K562 treated with DMSO at 1 percent for 4 hours (cell line): ENCODE data around the gene AWAT1. TPM values are rescaled to one million over a fixed set of nuclear protein-coding genes. Genes with fewer than 3 reads are reported as not detected.

Experiments used
- total RNA-seq: library from RNA; unstranded; fragments of 300-600 nt; gene quantifications from 2 replicates; pipeline ENCODE4 v1.2.3, GENCODE V29; 2022; ENCODE audit not compliant: insufficient read depth

AWAT1 gene
- not detected in 2 replicates for total RNA-seq

GRCh38 chrX:70234355-70234754 is at the start of gene AWAT1:
Gene AWAT1 (plus strand): TSS chrX:70234655. CDS start chrX:70234696, 41 bp downstream.

GRCh38 chrX:70260104-70260503 is 25.6 kb downstream of the AWAT1 start, which contains the start of gene P2RY4:
Gene P2RY4 (minus strand): TSS chrX:70260204. CDS start chrX:70259624, 580 bp downstream.

GRCh38 chrX:70268034-70268433 is 33.6 kb downstream of the AWAT1 start, which contains the start of gene ARR3:
Gene ARR3 (plus strand): TSS chrX:70268334. CDS start chrX:70269386, 1,052 bp downstream.

GRCh38 chrX:70281951-70282350 is 47.5 kb downstream of the AWAT1 start, which contains the start of gene RAB41:
Gene RAB41 (plus strand): TSS chrX:70282172. CDS start chrX:70282218, 46 bp downstream.

Other genes with a start within 250 kb of the AWAT1 start
- not detected in 2 replicates for gene AWAT2, start 184.7 kb upstream of the AWAT1 start, total RNA-seq
- 0.64 and 1.4 TPM in 2 replicates for gene OTUD6A, start 172.2 kb upstream of the AWAT1 start, total RNA-seq
- 83.2 and 85.7 TPM in 2 replicates for gene IGBP1, start 101.2 kb upstream of the AWAT1 start, total RNA-seq
- gene DGAT2L6, start 57.2 kb upstream of the AWAT1 start, total RNA-seq, result not detected in 2 replicates
- not detected in 2 replicates for gene P2RY4, start 25.5 kb downstream of the AWAT1 start, total RNA-seq
- not detected in 2 replicates for gene ARR3, start 33.7 kb downstream of the AWAT1 start, total RNA-seq
- not detected in 2 replicates for gene RAB41, start 47.5 kb downstream of the AWAT1 start, total RNA-seq
- gene PDZD11, start 55.3 kb downstream of the AWAT1 start, total RNA-seq, result 21.6 and 25.1 TPM in 2 replicates
- 27.4 and 28.5 TPM in 2 replicates for gene KIF4A, start 55.4 kb downstream of the AWAT1 start, total RNA-seq
- 0.38 TPM in 1 of 2 replicates, not detected in the other for gene GDPD2, start 188.7 kb downstream of the AWAT1 start, total RNA-seq
- 2.8 and 7.3 TPM in 2 replicates for gene DLG3, start 210.2 kb downstream of the AWAT1 start, total RNA-seq